Mammary epithelial cell (primary cell): ENCODE data around the gene THSD7A.

Experiments used
- CTCF ChIP-seq, 2 donors: IDR thresholded peaks in 1 of 2; conservative IDR thresholded peaks in 1 of 2; 2 replicates each; pipeline ENCODE4 v1.5.1; 2011 to 2012; ENCODE audit warnings: inconsistent platforms in 2 of 2, low read length in 2 of 2, mild to moderate bottlenecking in 2 of 2, control low read depth in 1 of 2, low read depth in 1 of 2; ENCODE audit not compliant: insufficient read depth in 1 of 2; ENCODE audit errors: extremely low read depth in 1 of 2
- EZH2 ChIP-seq: IDR thresholded peaks from 2 replicates; pipeline ENCODE4 v1.6.1; 2012; ENCODE audit warnings: low read length, inconsistent platforms, borderline replicate concordance

- TF ChIP-seq CTCF (conservative IDR thresholded peaks at IDR 0.05 in 1 of 2, IDR thresholded peaks at IDR 0.05 in 1 of 2; ENCODE audit: extremely low read depth in 1 of 2, insufficient read depth in 1 of 2, low read depth in 1 of 2, low read length in 2 of 2) = no peak
- TF ChIP-seq EZH2 = no peak
Observed at GRCh38 chr7:11748884-11749283, 83.1 kb downstream of the THSD7A start.
